GM19238 (cell line): ENCODE results near the gene BMP7.
"Not testable (repeated sequence)": the region's sequence is repeated elsewhere in the genome, so short reads cannot be mapped to it uniquely, and the experiment has no call there.

Source experiments
- DNase-seq: peaks from one replicate; pipeline ENCODE4 v3.0.0; 2011; ENCODE audit warnings: low spot score; ENCODE audit not compliant: insufficient read length

Gene BMP7

DNA sequence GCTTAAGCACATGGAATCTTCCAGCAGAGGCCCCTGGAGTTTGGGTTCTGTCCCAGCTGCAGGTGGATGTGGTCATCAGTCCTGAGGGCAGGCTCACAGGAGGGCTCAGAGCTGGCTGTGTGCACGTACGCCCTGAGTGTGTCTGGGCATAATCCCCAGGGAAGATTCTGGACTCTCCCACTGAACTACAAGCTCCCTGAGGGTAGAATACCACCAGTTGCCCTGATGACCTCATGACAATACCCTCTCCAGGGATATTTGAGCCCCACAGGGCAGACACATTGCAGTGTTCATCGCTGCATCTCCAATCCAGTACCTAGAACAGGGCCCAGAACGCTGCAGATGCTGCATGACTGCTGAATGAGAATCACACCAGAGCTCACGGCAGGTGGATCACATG is 92.5 kb downstream of the BMP7 start:
- no peak for DNase-seq

DNA sequence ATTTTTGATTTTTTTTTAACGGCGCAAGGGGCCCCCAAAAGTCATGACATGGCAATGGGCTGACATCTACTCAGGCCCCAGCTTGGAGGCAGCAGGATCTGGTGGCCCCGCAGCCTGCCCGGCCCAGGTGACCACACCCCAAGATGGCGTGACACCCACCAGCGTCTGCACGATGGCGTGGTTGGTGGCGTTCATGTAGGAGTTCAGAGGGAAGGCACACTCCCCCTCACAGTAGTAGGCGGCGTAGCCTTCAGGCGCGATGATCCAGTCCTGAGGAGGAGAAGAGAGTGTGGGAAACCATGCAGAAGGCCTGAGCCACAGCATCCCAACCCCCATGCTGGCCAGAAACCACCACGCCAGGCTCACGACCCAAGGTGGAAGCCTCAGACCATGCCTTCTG is 93.4 kb downstream of the BMP7 start:
- DNase-seq: no peak

- no peak for DNase-seq
Observed at GRCh38 chr20:57170343-57170742, 96.1 kb downstream of the BMP7 start.

GRCh38 chr20:57169162-57169561 is 97.3 kb downstream of the BMP7 start:
- DNase-seq: no peak

DNA sequence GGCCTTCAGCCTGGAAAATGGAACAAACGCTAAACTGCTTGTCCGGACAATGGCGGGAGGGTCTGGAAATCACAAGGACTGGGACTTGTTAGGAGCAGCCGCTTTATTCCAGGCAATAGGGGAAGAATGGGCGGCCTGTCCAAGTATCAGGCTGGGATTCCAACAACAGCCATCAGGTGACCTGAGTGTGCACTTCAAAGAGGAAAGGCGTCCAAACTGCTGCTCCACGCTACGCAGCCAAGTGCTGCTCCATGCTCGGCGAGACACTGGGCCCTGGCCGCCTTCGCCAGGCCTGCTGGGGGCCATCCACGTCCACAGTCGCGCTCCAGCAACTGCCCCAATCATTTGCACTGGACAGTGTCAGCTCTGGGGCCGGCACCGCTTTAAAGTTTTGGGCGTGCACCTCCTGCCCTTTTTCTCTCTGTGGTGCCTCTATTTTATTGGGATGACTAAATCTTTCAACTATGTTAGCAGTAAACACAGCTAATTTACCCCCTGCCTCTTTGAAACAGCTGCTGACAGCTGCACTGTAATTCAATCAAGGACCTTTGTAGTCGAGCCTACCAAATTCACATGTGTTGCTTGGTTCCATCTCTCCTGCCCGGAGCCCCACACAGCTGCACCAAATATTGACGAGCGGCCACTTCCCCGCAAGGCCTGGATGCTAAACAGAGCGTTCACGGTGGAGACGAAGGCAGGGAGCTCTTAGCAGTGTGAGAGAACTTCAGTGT is 98.3 kb downstream of the BMP7 start:
- no peak for DNase-seq

GRCh38 chr20:57167292-57167655 is 99.2 kb downstream of the BMP7 start:
- no peak for DNase-seq

GRCh38 chr20:57166568-57167291 is 99.7 kb downstream of the BMP7 start:
- DNase-seq: no peak

GRCh38 chr20:57165427-57166004 is 100.9 kb downstream of the BMP7 start:
- DNase-seq: no peak

- DNase-seq: no peak
Observed at GRCh38 chr20:57164872-57165271, 101.6 kb downstream of the BMP7 start.

DNA sequence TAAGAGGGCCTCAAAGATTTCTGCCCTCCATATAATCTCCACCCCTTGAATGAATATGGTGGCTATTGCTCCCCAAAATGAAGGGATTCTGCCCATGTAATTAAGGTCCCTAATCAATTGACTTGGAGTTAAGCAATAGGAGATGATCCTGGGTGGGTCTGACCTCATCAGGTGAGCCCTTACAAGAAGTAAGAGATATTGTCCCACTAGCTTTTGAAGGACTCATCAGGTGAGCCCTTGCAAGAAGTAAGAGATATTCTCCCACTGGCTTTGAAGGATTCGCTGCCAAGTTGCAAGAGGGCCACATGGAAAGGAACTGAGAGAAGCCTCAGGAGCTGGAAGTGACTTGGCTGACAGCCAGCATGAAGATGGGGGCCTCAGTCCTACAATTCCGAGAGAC is 103.4 kb downstream of the BMP7 start:
- no peak for DNase-seq

DNA sequence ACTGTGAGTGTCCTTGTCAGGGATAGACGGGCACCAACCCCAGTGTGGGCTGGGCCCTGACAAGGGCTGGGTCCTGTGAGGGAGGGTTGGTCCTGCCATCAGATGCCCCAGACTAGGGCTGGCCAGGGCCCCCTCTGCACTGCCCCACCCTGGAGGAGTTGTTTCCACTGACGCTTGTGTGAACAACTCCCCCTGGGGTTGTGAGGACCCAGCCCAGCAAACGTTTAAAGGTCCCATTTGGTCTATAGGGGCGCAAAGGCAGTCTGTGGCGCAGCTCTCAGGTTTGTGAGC is 104.1 kb downstream of the BMP7 start:
- DNase-seq: no peak

DNA sequence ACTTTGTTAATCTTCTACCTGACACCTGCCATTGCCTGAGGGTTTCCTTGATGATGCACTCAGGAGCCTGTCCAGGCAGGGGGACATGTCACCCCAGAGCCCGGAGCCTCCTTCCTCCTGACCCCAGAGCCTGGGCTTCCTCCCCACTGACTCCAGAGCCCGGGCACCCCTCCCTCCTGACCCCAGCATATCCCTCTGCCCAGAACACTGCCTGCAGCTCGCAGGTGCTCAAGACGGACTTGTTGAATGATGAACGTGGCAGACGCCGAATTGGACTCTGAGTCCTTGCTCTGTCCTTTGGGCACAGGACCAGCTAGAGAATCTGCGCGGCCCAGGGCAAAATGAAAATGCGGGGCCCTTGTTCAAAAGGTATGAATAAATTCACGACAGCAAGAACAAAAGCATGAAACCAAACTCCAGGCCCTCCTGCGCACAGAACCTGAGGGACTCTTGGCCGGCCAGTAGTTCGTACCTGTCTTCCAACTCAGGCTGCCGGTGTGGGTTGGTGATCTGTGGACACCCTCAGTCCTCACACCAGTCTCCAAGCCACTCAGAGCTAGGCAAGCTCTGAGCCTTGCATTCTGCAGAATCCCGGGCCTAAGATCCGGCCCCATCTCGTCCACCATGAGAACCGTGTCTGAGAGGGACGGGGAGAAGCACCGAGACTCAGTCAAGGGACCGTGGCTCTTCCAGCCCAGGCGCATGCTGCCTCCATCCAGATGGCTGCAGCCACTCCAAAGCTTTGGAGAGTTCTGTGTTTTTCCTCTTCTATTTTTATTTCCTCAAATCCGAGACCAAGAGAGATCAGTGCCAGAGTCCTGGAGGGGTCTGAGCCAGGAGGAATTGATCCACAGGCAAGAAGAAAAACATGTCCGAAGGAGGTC is 104.7 kb downstream of the BMP7 start:
- DNase-seq: no peak

- no peak for DNase-seq
Observed at GRCh38 chr20:57160985-57161384, 105.5 kb downstream of the BMP7 start.

- no peak for DNase-seq
Observed at GRCh38 chr20:57159945-57160610, 106.4 kb downstream of the BMP7 start.

GRCh38 chr20:57159193-57159851 is 107.1 kb downstream of the BMP7 start:
- DNase-seq: no peak

- DNase-seq: no peak
Observed at GRCh38 chr20:57158474-57158873, 108.0 kb downstream of the BMP7 start.

DNA sequence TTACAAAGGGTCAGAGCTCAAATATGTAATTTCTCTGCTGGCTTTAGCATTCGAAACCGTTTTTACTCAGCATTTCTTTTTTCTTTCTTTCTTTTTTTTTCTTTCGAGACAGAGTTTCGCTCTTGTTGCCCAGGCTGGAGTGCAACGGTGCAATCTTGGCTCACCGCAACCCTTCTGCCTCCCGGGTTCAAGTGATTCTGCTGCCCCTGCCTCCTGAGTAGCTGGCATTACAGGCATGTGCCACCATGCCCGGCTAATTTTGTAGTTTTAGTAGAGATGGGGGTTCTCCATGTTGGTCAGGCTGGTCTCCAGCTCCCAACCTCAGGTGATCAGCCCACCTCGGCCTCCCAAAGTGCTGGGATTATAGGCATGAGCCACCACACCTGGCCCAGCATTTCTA is 108.7 kb downstream of the BMP7 start:
- not testable (repeated sequence) for DNase-seq

GRCh38 chr20:57157106-57157691 is 109.2 kb downstream of the BMP7 start:
- no peak for DNase-seq

- DNase-seq: no peak
Observed at GRCh38 chr20:57156011-57156729, 110.3 kb downstream of the BMP7 start.

DNA sequence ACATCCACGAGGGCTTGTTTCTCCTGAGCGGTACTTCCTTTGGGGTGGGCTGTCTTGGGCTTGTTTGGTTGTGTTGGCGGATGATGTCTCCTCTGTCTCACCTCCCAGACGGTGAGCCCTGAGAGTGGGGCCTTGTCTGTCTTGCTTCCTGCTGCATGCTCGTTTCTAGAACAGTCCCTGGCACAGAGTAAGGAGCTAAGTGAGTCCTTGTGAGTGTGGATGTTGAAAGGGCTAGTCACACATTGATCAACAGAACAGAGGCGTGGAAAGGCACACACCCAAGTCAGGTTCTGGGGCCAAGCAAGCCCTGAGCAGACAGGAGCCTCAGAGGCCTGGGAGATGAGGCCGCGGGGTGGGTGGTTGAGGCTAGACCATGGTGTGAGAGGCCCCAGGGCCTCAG is 111.0 kb downstream of the BMP7 start:
- no peak for DNase-seq
